Type B pancreatic cell (in vitro differentiated cells): ENCODE results near the gene PLD3. TPM values are rescaled to one million over a fixed set of nuclear protein-coding genes. Genes with fewer than 3 reads are reported as not detected.
"Not testable (repeated sequence)": the region's sequence is repeated elsewhere in the genome, so short reads cannot be mapped to it uniquely, and the experiment has no call there.

ENCODE experiments used
- DNase-seq: peaks from one replicate; pipeline ENCODE4 v3.0.0; 2021; ENCODE audit warnings: mixed read lengths; ENCODE audit not compliant: unreplicated experiment; ENCODE audit errors: extremely low spot score
- H3K27ac Mint-ChIP-seq: 2 replicates; pipeline ENCODE4 v1.8.0; 2021; ENCODE audit warnings: mild to moderate bottlenecking, mixed read lengths
- H3K27me3 Mint-ChIP-seq: 2 replicates; pipeline ENCODE4 v1.8.0; 2021; ENCODE audit warnings: mixed read lengths
- H3K36me3 Mint-ChIP-seq: 2 replicates; pipeline ENCODE4 v1.8.0; 2021; ENCODE audit warnings: mixed read lengths
- H3K4me1 Mint-ChIP-seq: one replicate; pipeline ENCODE4 v1.8.0; 2021; ENCODE audit warnings: mixed read lengths; ENCODE audit not compliant: unreplicated experiment
- H3K4me3 Mint-ChIP-seq: 2 replicates; pipeline ENCODE4 v1.8.0; 2021; ENCODE audit warnings: mild to moderate bottlenecking, mixed read lengths
- H3K9me3 Mint-ChIP-seq: 2 replicates; pipeline ENCODE4 v1.8.0; 2021; ENCODE audit warnings: mixed read lengths
- total RNA-seq: library from RNA; stranded (reverse); gene quantifications from 2 replicates; pipeline ENCODE4 v1.2.1, GENCODE V29; 2021; ENCODE audit warnings: low replicate concordance
- TF ChIP-seq, protein P1 (sequence below): fragments of 200-600 bp; sonication (generic); conservative IDR thresholded peaks from 2 replicates; pipeline ENCODE4 v1.5.0; 2021; ENCODE audit warnings: antibody characterized with exemption, mild to moderate bottlenecking

PLD3 gene
- total RNA-seq, 1 donor from 2014 or later, result 244 TPM

DNA sequence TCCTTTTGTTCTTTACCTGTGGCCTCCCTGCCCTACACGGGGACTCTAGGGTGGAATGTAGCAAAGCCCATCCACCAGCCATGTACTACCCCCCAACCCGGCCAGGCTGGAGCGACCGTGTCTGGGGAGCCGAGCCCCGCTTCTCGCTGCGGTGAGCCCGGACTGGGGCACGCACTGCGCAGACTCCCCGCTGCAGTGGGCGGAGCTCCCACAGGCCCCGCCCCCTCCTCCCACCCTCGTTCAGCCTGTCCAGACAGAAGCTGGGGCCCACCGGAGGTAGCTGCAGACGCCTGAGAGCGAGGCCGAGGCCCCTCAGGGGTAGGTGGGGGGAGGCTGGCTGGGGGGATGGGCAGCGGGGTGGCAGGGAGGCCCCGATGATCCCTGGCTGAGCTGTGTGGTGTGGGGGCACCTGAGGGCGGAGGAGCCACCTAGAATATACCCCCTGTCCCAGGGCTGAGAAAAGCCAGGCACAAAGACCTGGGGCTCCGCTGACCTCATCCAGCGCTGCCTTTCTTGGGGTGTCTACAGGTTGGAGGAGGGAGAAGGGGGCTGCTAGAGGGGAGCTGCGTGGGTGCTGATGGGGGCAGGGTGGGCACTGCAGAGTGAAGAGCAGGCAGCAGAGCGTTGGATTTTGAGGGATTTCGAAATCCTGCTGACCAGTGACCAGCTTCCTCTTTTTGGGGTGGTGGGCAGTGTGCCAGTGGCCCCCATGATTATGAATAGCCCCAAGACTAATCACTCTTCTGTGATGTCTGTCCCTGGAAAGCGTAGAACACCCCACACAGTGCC lies 17.3 kb downstream of the PLD3 start:
- peak overlapping the region; percentile 87 for H3K4me3 Mint-ChIP-seq
- DNase-seq, result peak; percentile 87
- H3K9me3 Mint-ChIP-seq, result no peaks in the 10 kb centered on the region
- H3K4me1 Mint-ChIP-seq, result peaks cover 22% of the 10 kb centered on the region
- H3K27me3 Mint-ChIP-seq, result no peaks in the 10 kb centered on the region
- no peak overlapping the region for H3K27ac Mint-ChIP-seq
- TF ChIP-seq, protein P1, sequence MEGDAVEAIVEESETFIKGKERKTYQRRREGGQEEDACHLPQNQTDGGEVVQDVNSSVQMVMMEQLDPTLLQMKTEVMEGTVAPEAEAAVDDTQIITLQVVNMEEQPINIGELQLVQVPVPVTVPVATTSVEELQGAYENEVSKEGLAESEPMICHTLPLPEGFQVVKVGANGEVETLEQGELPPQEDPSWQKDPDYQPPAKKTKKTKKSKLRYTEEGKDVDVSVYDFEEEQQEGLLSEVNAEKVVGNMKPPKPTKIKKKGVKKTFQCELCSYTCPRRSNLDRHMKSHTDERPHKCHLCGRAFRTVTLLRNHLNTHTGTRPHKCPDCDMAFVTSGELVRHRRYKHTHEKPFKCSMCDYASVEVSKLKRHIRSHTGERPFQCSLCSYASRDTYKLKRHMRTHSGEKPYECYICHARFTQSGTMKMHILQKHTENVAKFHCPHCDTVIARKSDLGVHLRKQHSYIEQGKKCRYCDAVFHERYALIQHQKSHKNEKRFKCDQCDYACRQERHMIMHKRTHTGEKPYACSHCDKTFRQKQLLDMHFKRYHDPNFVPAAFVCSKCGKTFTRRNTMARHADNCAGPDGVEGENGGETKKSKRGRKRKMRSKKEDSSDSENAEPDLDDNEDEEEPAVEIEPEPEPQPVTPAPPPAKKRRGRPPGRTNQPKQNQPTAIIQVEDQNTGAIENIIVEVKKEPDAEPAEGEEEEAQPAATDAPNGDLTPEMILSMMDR, result no peak
- peaks cover 6% of the 10 kb centered on the region for H3K36me3 Mint-ChIP-seq

DNA sequence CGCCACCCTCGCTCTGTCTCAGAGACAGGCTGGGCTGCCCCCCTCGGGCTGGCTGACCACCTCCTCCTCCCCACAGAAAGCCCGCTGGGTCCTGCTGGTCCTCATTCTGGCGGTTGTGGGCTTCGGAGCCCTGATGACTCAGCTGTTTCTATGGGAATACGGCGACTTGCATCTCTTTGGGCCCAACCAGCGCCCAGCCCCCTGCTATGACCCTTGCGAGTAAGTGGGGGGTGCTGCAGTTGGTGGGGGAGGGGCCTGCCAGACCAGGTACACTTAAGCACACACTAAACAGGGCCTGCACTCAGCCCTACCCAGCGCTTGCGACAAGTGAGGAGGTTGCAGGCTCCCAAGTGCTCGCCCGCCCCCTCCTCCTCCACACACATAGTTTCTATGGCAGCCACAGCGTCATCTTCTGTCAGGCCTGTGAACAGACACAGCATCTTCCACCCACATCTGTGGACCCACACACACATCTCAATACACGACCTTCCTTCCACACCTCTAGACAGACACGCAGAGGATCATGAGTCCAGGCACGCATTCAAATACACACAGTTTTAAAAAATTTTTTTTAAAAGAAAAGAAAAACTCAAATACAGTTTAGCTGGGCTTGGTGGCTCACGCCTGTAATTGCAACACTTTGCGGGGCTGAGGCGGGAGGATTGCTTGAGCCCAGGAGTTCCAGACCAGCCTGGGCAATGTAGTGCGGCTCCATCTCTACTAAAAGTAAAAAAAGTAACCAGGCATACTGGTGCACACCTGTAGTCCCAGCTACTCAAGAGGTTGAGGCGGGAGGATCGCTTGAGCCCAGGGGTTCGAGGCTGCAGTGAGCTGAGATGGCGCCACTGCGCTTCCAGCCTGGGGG lies 18.4 kb downstream of the PLD3 start:
- no peak for DNase-seq
- no peaks in the 10 kb centered on the region for H3K27me3 Mint-ChIP-seq
- peaks cover 8% of the 10 kb centered on the region for H3K36me3 Mint-ChIP-seq
- peaks cover 18% of the 10 kb centered on the region for H3K4me1 Mint-ChIP-seq
- no peaks in the 10 kb centered on the region for H3K9me3 Mint-ChIP-seq
- TF ChIP-seq, protein P1, result no peak
- peak overlapping the region; percentile 82 for H3K27ac Mint-ChIP-seq
- H3K4me3 Mint-ChIP-seq, result peak overlapping the region; percentile 87

DNA sequence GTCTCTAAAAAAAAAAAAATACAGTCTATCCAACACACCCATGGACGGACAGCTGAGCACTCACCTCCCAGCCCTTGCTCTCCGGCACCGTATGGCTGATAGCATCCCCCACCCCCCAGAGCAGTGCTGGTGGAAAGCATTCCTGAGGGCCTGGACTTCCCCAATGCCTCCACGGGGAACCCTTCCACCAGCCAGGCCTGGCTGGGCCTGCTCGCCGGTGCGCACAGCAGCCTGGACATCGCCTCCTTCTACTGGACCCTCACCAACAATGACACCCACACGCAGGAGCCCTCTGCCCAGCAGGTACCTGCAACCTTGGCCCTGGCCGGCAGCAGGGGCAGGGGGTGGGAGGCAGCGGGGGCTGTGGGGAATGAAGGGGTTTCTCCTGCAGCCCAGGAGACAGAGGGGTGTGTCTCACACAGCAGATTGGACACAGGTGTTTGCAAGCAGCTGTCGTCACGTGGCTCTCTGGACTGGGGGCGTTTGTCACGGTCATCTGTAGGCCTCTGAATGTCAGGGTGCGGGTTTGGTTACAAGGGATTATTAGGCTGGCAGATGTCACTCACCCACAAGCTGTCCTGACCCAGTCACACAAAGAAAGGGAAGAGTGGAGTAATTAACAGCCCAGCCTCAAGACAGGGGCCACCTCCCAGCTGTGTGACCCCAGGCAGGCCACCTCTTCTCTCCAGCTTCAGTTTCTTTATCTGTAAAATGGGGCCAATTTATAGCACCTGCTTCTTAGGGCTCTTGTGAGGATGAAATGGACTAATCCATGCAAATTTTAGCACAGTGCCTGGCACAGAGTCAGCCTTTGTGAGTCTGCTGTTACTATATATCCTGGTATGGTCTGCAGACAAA lies 19.3 kb downstream of the PLD3 start:
- H3K4me1 Mint-ChIP-seq, result peaks cover 18% of the 10 kb centered on the region
- H3K27me3 Mint-ChIP-seq, result no peaks in the 10 kb centered on the region
- no peak overlapping the region for H3K4me3 Mint-ChIP-seq
- TF ChIP-seq, protein P1, result no peak
- peaks cover 8% of the 10 kb centered on the region for H3K36me3 Mint-ChIP-seq
- DNase-seq, result no peak
- no peak overlapping the region for H3K27ac Mint-ChIP-seq
- no peaks in the 10 kb centered on the region for H3K9me3 Mint-ChIP-seq

DNA sequence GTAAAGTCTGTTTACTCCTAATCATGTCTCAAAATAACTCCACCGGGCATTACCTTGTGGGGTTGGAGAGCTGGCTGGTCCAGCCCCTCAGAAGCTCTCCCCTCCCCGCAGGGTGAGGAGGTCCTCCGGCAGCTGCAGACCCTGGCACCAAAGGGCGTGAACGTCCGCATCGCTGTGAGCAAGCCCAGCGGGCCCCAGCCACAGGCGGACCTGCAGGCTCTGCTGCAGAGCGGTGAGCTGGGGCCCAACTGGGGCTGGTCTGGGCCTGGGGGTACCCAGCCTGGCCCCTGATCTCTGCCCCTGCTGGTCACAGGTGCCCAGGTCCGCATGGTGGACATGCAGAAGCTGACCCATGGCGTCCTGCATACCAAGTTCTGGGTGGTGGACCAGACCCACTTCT lies 21.3 kb downstream of the PLD3 start:
- TF ChIP-seq, protein P1, result no peak
- no peak for DNase-seq
- peaks cover 14% of the 10 kb centered on the region for H3K4me1 Mint-ChIP-seq
- no peak overlapping the region for H3K4me3 Mint-ChIP-seq
- H3K27ac Mint-ChIP-seq, result no peak overlapping the region
- H3K9me3 Mint-ChIP-seq, result no peaks in the 10 kb centered on the region
- H3K36me3 Mint-ChIP-seq, result peaks cover 13% of the 10 kb centered on the region
- H3K27me3 Mint-ChIP-seq, result no peaks in the 10 kb centered on the region

DNA sequence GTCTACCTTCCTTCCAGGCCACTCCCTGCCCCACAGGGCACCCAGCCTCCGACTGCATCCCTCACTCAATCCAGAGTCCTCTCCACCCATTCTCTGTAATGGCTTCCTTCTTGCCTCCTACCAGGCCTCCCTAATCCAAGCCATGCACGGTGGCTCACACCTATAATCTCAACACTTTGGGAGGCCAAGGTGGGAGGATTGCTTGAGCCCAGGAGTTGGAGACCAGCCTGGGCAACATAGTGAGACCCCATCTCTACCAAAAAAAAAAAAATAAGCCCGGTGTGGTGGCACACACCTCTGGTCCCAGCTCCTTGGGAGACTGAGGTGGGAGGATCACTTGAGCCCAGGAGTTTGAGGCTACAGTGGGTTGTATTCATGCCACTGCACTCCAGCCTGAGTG lies 21.8 kb downstream of the PLD3 start:
- peaks cover 13% of the 10 kb centered on the region for H3K36me3 Mint-ChIP-seq
- H3K4me1 Mint-ChIP-seq, H3K9me3 Mint-ChIP-seq, H3K27ac Mint-ChIP-seq, H3K4me3 Mint-ChIP-seq, DNase-seq, H3K27me3 Mint-ChIP-seq: not testable (repeated sequence)
